Measurements from ENCODE around the gene EIF4E1B. TPM values are rescaled to one million over a fixed set of nuclear protein-coding genes. Genes with fewer than 3 reads are reported as not detected.

The EIF4E1B gene
- total RNA-seq, 5 donors from 2014 or later (not counting 1 experiment from before 2014, with no cell fraction given): not detected

DNA sequence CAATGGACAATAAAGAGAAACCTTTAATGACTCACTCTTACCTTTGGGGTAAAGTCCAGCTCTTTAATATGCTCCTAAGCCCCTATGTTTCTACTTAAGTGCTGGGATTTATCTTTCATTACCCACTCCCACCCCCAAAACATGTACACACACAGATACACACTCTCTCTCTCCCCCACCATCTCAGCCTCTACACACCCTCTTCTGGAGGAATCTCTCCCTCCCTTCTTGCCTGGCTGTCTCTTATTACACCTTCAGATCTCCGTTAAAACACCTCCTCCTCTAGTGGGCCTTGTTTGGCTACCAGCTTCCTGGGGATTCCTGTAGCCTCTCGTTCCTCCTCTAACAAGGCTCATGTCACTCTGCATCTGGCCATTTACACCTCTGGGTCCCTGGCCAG lies 27.4 kb upstream of the EIF4E1B start:
- Histone ChIP-seq H3K36me3 (ENCODE audit: control insufficient read depth in 2 of 2, extremely low read depth in 1 of 2, insufficient read depth in 1 of 2, low read length in 1 of 2) (no peaks in the 10 kb centered on the region), H3K27ac (ENCODE audit: low read length) (no peak overlapping the region), H3K27me3 (replicated peaks in 1 of 2; ENCODE audit: control insufficient read depth in 2 of 2, extremely low read depth in 1 of 2, insufficient read depth in 2 of 2, low read length in 1 of 2) (peaks cover 0 to 5% of the 10 kb centered on the region in 2 experiments), H3K4me3 (ENCODE audit: control insufficient read depth in 1 of 2, extremely low read depth in 1 of 2, low read length in 1 of 2) (no peak overlapping the region), H3K4me1 (ENCODE audit: control insufficient read depth in 1 of 2, extremely low read depth in 1 of 2, insufficient read depth in 2 of 2, low read length in 2 of 2) (no peaks in the 10 kb centered on the region), H3K9me3 (no peaks in the 10 kb centered on the region)
- peaks cover 0 to 3% of the 10 kb centered on the region in 2 donors for H3K27me3 Mint-ChIP-seq
- no peaks in the 10 kb centered on the region for H3K36me3 Mint-ChIP-seq
- ATAC-seq (replicated peaks in 1 of 4) (no peak), DNase-seq (no peak)
- H3K4me3 Mint-ChIP-seq: no peak overlapping the region
- no peak overlapping the region for H3K27ac Mint-ChIP-seq
- WGBS (ENCODE audit: insufficient coverage): 17% methylated on average over 1 of the region's 2 CpGs
- no peaks in the 10 kb centered on the region for H3K9me3 Mint-ChIP-seq
- CTCF ChIA-PET: no interaction called here
- H3K4me1 Mint-ChIP-seq: no peaks in the 10 kb centered on the region
- POLR2A ChIA-PET: no interaction called here

DNA sequence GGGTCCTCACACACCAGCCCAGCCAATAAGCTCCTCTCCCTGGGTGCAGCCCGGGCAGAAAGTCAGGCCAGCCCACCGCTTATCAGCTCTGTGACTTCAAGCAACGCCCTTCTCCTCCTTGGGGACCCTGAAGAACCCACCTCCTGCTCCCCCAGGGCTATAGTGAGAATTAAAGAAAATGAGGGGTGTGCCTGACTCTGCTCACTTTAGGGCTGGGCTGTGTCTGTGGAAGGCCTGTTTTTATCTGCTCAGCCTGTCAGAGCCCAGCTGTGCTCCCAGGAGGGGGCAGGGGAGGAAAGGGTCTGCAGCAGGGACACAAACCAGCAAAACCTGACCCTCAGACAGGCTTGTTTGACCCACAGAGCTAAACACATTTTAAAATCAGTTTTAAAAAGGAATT lies 24.4 kb upstream of the EIF4E1B start:
- no peaks in the 10 kb centered on the region for H3K9me3 Mint-ChIP-seq
- no peak overlapping the region for H3K27ac Mint-ChIP-seq
- no CpG with 5 or more reads among the region's 3 CpGs for WGBS (ENCODE audit: insufficient coverage)
- H3K4me1 Mint-ChIP-seq: peaks cover 8 to 12% (median 10%) of the 10 kb centered on the region in 3 donors
- Histone ChIP-seq H3K36me3 (ENCODE audit: control insufficient read depth in 2 of 2, extremely low read depth in 1 of 2, insufficient read depth in 1 of 2, low read length in 1 of 2) (no peaks in the 10 kb centered on the region), H3K27me3 (replicated peaks in 1 of 2; ENCODE audit: control insufficient read depth in 2 of 2, extremely low read depth in 1 of 2, insufficient read depth in 2 of 2, low read length in 1 of 2) (peaks cover 2 to 18% of the 10 kb centered on the region in 2 experiments), H3K4me1 (ENCODE audit: control insufficient read depth in 1 of 2, extremely low read depth in 1 of 2, insufficient read depth in 2 of 2, low read length in 2 of 2) (peaks cover 0 to 17% of the 10 kb centered on the region in 2 experiments), H3K9me3 (no peaks in the 10 kb centered on the region), H3K27ac (ENCODE audit: low read length) (no peak overlapping the region), H3K4me3 (ENCODE audit: control insufficient read depth in 1 of 2, extremely low read depth in 1 of 2, low read length in 1 of 2) (no peak overlapping the region)
- no peak overlapping the region for H3K4me3 Mint-ChIP-seq
- H3K27me3 Mint-ChIP-seq: peaks cover 3 to 7% of the 10 kb centered on the region in 2 donors
- no peaks in the 10 kb centered on the region for H3K36me3 Mint-ChIP-seq
- ATAC-seq (replicated peaks in 1 of 4) (no peak), DNase-seq (no peak)
- ChIA-PET CTCF (interaction anchor here (0.6 to 1.2 kb wide), 3 partner anchors 34 to 433 kb away, joined by 4 to 5 read pairs (median 4); no protein-coding TSS in a partner anchor), POLR2A (no interaction called here)

GRCh38 chr5:176606875-176607274 lies 23.6 kb upstream of the EIF4E1B start:
- Histone ChIP-seq H3K27me3 (replicated peaks in 1 of 2; ENCODE audit: control insufficient read depth in 2 of 2, extremely low read depth in 1 of 2, insufficient read depth in 2 of 2, low read length in 1 of 2) (peaks cover 0 to 24% of the 10 kb centered on the region in 2 experiments), H3K4me1 (ENCODE audit: control insufficient read depth in 1 of 2, extremely low read depth in 1 of 2, insufficient read depth in 2 of 2, low read length in 2 of 2) (peaks cover 0 to 17% of the 10 kb centered on the region in 2 experiments), H3K9me3 (no peaks in the 10 kb centered on the region), H3K4me3 (ENCODE audit: control insufficient read depth in 1 of 2, extremely low read depth in 1 of 2, low read length in 1 of 2) (no peak overlapping the region), H3K36me3 (ENCODE audit: control insufficient read depth in 2 of 2, extremely low read depth in 1 of 2, insufficient read depth in 1 of 2, low read length in 1 of 2) (no peaks in the 10 kb centered on the region), H3K27ac (ENCODE audit: low read length) (no peak overlapping the region)
- 100% methylated on average over 2 of the region's 3 CpGs for WGBS (ENCODE audit: insufficient coverage)
- ChIA-PET CTCF (interaction anchor here in 1 of 2 donors (0.6 kb wide), 1 partner anchor 433 kb away, joined by 4 read pairs; no protein-coding TSS in a partner anchor), POLR2A (no interaction called here)
- no peak overlapping the region for H3K27ac Mint-ChIP-seq
- ATAC-seq (replicated peaks in 1 of 4) (no peak), DNase-seq (no peak)
- H3K36me3 Mint-ChIP-seq: no peaks in the 10 kb centered on the region
- H3K4me3 Mint-ChIP-seq: no peak overlapping the region
- H3K27me3 Mint-ChIP-seq: peaks cover 9 to 13% of the 10 kb centered on the region in 2 donors
- peaks cover 8 to 12% (median 11%) of the 10 kb centered on the region in 3 donors for H3K4me1 Mint-ChIP-seq
- no peaks in the 10 kb centered on the region for H3K9me3 Mint-ChIP-seq

GRCh38 chr5:176608142-176608705 lies 22.3 kb upstream of the EIF4E1B start:
- ATAC-seq (replicated peaks in 1 of 4) (no peak), DNase-seq (no peak)
- 92% methylated on average over 3 of the region's 4 CpGs for WGBS (ENCODE audit: insufficient coverage)
- ChIA-PET POLR2A (no interaction called here), CTCF (interaction anchor here (0.6 to 0.8 kb wide), 2 partner anchors 391 to 794 kb away, joined by 4 to 5 read pairs; no protein-coding TSS in a partner anchor)
- Mint-ChIP-seq H3K27me3 (peaks cover 19 to 22% of the 10 kb centered on the region in 2 donors), H3K27ac (no peak overlapping the region), H3K4me3 (peak overlapping the region; percentile 84 to 91 (median 85)), H3K36me3 (no peaks in the 10 kb centered on the region), H3K9me3 (no peaks in the 10 kb centered on the region), H3K4me1 (peaks cover 8 to 12% (median 11%) of the 10 kb centered on the region in 3 donors)
- Histone ChIP-seq H3K4me1 (ENCODE audit: control insufficient read depth in 1 of 2, extremely low read depth in 1 of 2, insufficient read depth in 2 of 2, low read length in 2 of 2) (peaks cover 0 to 17% of the 10 kb centered on the region in 2 experiments), H3K27ac (ENCODE audit: low read length) (no peak overlapping the region), H3K4me3 (ENCODE audit: control insufficient read depth in 1 of 2, extremely low read depth in 1 of 2, low read length in 1 of 2) (no peak overlapping the region), H3K9me3 (no peaks in the 10 kb centered on the region), H3K36me3 (ENCODE audit: control insufficient read depth in 2 of 2, extremely low read depth in 1 of 2, insufficient read depth in 1 of 2, low read length in 1 of 2) (no peaks in the 10 kb centered on the region), H3K27me3 (replicated peaks in 1 of 2; ENCODE audit: control insufficient read depth in 2 of 2, extremely low read depth in 1 of 2, insufficient read depth in 2 of 2, low read length in 1 of 2) (peaks cover 0 to 32% of the 10 kb centered on the region in 2 experiments)

DNA sequence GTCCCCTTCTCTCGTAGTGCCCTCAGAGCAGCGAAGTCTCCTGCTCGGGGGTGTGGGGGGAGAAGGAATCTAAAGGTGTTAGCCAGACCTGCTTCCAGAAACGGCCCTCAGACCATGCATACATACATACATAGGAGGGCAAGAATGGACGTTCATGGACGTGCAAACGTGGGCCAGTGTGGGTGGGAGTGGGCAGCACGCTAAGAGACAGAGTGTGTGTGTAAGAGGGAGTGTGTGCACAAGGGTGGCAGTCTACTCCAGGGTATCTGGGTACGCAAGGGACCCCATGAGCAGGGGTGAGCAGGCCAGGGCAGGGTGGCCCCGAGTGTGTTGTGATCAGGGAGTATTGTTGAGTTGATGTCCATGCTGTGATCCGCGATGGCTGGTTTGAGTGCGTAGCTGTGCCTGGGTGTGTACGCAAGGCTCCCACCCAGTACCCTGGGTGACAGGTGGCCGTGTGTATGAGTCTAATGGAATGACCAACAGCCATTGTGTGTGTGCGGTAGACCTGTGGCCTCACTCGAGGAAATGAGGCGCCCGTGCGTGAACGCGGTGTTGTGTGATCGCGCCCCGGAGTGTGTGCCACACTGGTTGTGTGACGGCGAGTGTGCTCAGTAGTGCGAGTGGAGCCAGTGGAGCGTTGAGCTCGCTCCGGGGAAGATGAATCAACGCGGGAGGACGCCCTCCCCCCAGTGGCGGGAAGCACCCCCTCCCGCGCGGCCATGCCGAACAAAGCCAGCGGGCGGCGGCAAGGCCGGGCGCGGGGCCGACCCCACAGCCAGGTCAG lies 21.3 kb upstream of the EIF4E1B start:
- ATAC-seq (replicated peaks in 1 of 4) (peak in 3 of 4 experiments; percentile 13 to 21 (median 19)), DNase-seq (no peak)
- peaks cover 0 to 17% of the 10 kb centered on the region in 2 experiments for H3K4me1 ChIP-seq (ENCODE audit: control insufficient read depth in 1 of 2, extremely low read depth in 1 of 2, insufficient read depth in 2 of 2, low read length in 2 of 2)
- CTCF ChIA-PET: no interaction called here
- Mint-ChIP-seq H3K9me3 (no peaks in the 10 kb centered on the region), H3K4me1 (peaks cover 8 to 12% (median 11%) of the 10 kb centered on the region in 3 donors), H3K27ac (peak overlapping the region; percentile 59 to 66), H3K4me3 (peak overlapping the region; percentile 84 to 91 (median 85)), H3K36me3 (no peaks in the 10 kb centered on the region), H3K27me3 (peaks cover 21 to 28% of the 10 kb centered on the region in 2 donors)
- no peaks in the 10 kb centered on the region for H3K9me3 ChIP-seq
- H3K36me3 ChIP-seq (ENCODE audit: control insufficient read depth in 2 of 2, extremely low read depth in 1 of 2, insufficient read depth in 1 of 2, low read length in 1 of 2): no peaks in the 10 kb centered on the region
- 35% methylated on average over 36 of the region's 46 CpGs for WGBS (ENCODE audit: insufficient coverage)
- POLR2A ChIA-PET: no interaction called here
- H3K4me3 ChIP-seq (ENCODE audit: control insufficient read depth in 1 of 2, extremely low read depth in 1 of 2, low read length in 1 of 2): no peak overlapping the region
- H3K27ac ChIP-seq (ENCODE audit: low read length): no peak overlapping the region
- H3K27me3 ChIP-seq (replicated peaks in 1 of 2; ENCODE audit: control insufficient read depth in 2 of 2, extremely low read depth in 1 of 2, insufficient read depth in 2 of 2, low read length in 1 of 2): peaks cover 0 to 36% of the 10 kb centered on the region in 2 experiments

- peaks cover 8 to 12% (median 11%) of the 10 kb centered on the region in 3 donors for H3K4me1 Mint-ChIP-seq
- WGBS (ENCODE audit: insufficient coverage): 0% methylated on average over 93 of the region's 101 CpGs
- DNase-seq: peak in 18 of 35 experiments; percentile 4 to 71 (median 23)
- Histone ChIP-seq H3K4me1 (ENCODE audit: control insufficient read depth in 1 of 2, extremely low read depth in 1 of 2, insufficient read depth in 2 of 2, low read length in 2 of 2) (peaks cover 0 to 17% of the 10 kb centered on the region in 2 experiments), H3K36me3 (ENCODE audit: control insufficient read depth in 2 of 2, extremely low read depth in 1 of 2, insufficient read depth in 1 of 2, low read length in 1 of 2) (no peaks in the 10 kb centered on the region), H3K27me3 (replicated peaks in 1 of 2; ENCODE audit: control insufficient read depth in 2 of 2, extremely low read depth in 1 of 2, insufficient read depth in 2 of 2, low read length in 1 of 2) (peaks cover 0 to 37% of the 10 kb centered on the region in 2 experiments), H3K4me3 (ENCODE audit: control insufficient read depth in 1 of 2, extremely low read depth in 1 of 2, low read length in 1 of 2) (peak within 1 kb of the TSS; percentile 59 to 61), H3K9me3 (no peaks in the 10 kb centered on the region), H3K27ac (ENCODE audit: low read length) (no peak within 1 kb of the TSS)
- H3K27ac Mint-ChIP-seq: peak within 1 kb of the TSS; percentile 59 to 66
- no peaks in the 10 kb centered on the region for H3K36me3 Mint-ChIP-seq
- ChIA-PET CTCF (no interaction called here), POLR2A (no interaction called here)
- ATAC-seq (replicated peaks in 1 of 4): peak; percentile 72 to 77 (median 74)
- peak within 1 kb of the TSS; percentile 84 to 91 (median 85) for H3K4me3 Mint-ChIP-seq
- no peaks in the 10 kb centered on the region for H3K9me3 Mint-ChIP-seq
- peaks cover 26 to 30% of the 10 kb centered on the region in 2 donors for H3K27me3 Mint-ChIP-seq
These were observed 20.6 kb upstream of the EIF4E1B start, which contains the start of gene GPRIN1 for GRCh38 chr5:176609724-176610434. Gene GPRIN1, minus strand, starts transcription at chr5:176610156. Its CDS starts 10,322 bp downstream, at chr5:176599834.

Measured in T-cell (primary cell).